HCT116 (cell line): ENCODE results near the gene USP31. TPM values are rescaled to one million over a fixed set of nuclear protein-coding genes. Genes with fewer than 3 reads are reported as not detected.

Experiments
- ATAC-seq: fragments of 200-7000 bp; cut with Tn5 transposase; 2 replicates; pipeline ENCODE4 v1.9.1; 2020; ENCODE audit warnings: mild to moderate bottlenecking, moderate library complexity
- BruUV-seq: library from RNA; stranded (reverse); fragments of 400-500 nt; replicated peaks from 2 replicates; lab custom pipeline; 2021; lab: Mats Ljungman, UMichigan
- CTCF ChIA-PET: fragments of 300-600 bp; sonication (Branson Sonifier 250); formaldehyde crosslinking; loops from one replicate; lab custom pipeline; 2021; ENCODE audit warnings: antibody characterized with exemption; lab: Charles Lee
- POLR2A ChIA-PET: fragments of 300-600, 350-600 bp; sonication (Branson Sonifier 250); formaldehyde crosslinking; loops from one replicate; lab custom pipeline; 2021; ENCODE audit warnings: antibody characterized with exemption; lab: Charles Lee
- RAD21 ChIA-PET, 2 experiments: fragments of 300-600 bp; sonication (Branson Sonifier 250); formaldehyde crosslinking; loops; one replicate each; lab custom pipeline; 2023; ENCODE audit warnings: low total read pairs in 2 of 2; ENCODE audit not compliant: uncharacterized antibody in 2 of 2, unreplicated experiment in 2 of 2, low non-redundant PET in 1 of 2; lab: Charles Lee
- DNase-seq: peaks from one replicate; pipeline ENCODE4 v3.0.0-alpha.2; 2010; ENCODE audit warnings: low read depth, low spot score
- H2AFZ ChIP-seq: fragments of 200-600 bp; shearing (Covaris generic), sonication (generic); 2 replicates; pipeline ENCODE4 v1.6.1; 2017; ENCODE audit warnings: low read depth, mixed run types, mixed read lengths, antibody characterized with exemption, low read length; ENCODE audit not compliant: poor library complexity, severe bottlenecking
- H3K27ac ChIP-seq: 2 replicates; pipeline ENCODE4 v1.5.1; 2012; ENCODE audit warnings: low read depth, low read length
- H3K27me3 ChIP-seq: fragments of 200-600 bp; sonication (generic); 2 replicates; pipeline ENCODE4 v1.6.1; 2016; ENCODE audit warnings: mixed run types, low read length, mixed read lengths; ENCODE audit not compliant: insufficient read depth
- H3K36me3 ChIP-seq, 2 experiments: fragments of 200-500 bp in 1 of 2; fragments of 200-600 bp in 1 of 2; sonication (Bioruptor generic) in 1 of 2; sonication (generic) in 1 of 2; 2 replicates each; pipeline versions ENCODE4 v1.5.1 to v1.6.1; 2014 to 2016; ENCODE audit warnings: low read length in 2 of 2, inconsistent platforms in 1 of 2, mixed read lengths in 1 of 2, mixed run types in 1 of 2; ENCODE audit not compliant: insufficient read depth in 2 of 2, control insufficient read depth in 1 of 2
- H3K4me1 ChIP-seq, 2 experiments: fragments of 200-600 bp in 1 of 2; sonication (generic) in 1 of 2; 2 replicates each; pipeline versions ENCODE4 v1.5.1 to v1.6.1; 2012 to 2017; ENCODE audit warnings: low read length in 2 of 2, inconsistent platforms in 1 of 2, mild to moderate bottlenecking in 1 of 2, mixed read lengths in 1 of 2, mixed run types in 1 of 2, moderate library complexity in 1 of 2; ENCODE audit not compliant: insufficient read depth in 2 of 2, control insufficient read depth in 1 of 2
- H3K4me2 ChIP-seq: fragments of 200-600 bp; sonication (generic); 2 replicates; pipeline ENCODE4 v1.6.1; 2017; ENCODE audit warnings: mixed run types, low read length, mixed read lengths
- H3K4me3 ChIP-seq, 2 experiments: fragments of 200-600 bp in 1 of 2; sonication (generic) in 1 of 2; replicated peaks in 1 of 2; 2 replicates each; pipeline ENCODE4 v1.5.1; 2011 to 2016; ENCODE audit warnings: low read length in 2 of 2, control low read depth in 1 of 2, low read depth in 1 of 2, mild to moderate bottlenecking in 1 of 2, mixed read lengths in 1 of 2, mixed run types in 1 of 2
- H3K79me2 ChIP-seq: fragments of 200-600 bp; sonication (generic); 2 replicates; pipeline ENCODE4 v1.6.1; 2017; ENCODE audit warnings: mild to moderate bottlenecking, mixed run types, low read length, moderate library complexity, mixed read lengths; ENCODE audit not compliant: insufficient read depth
- H3K9ac ChIP-seq: fragments of 200-600 bp; sonication (generic); 2 replicates; pipeline ENCODE4 v1.6.1; 2016; ENCODE audit warnings: low read length, mixed read lengths
- H3K9me2 ChIP-seq: fragments of 200-600 bp; sonication (generic), shearing (Covaris generic); 2 replicates; pipeline ENCODE4 v1.6.1; 2017; ENCODE audit warnings: mixed run types, mild to moderate bottlenecking, moderate library complexity; ENCODE audit not compliant: insufficient read depth
- H3K9me3 ChIP-seq, 2 experiments: fragments of 200-500 bp in 1 of 2; fragments of 200-600 bp in 1 of 2; sonication (Bioruptor generic) in 1 of 2; sonication (generic) in 1 of 2; 2 replicates each; pipeline ENCODE4 v1.6.1; 2014 to 2017; ENCODE audit warnings: low read length in 2 of 2, mixed read lengths in 2 of 2, inconsistent platforms in 1 of 2, low read depth in 1 of 2, mild to moderate bottlenecking in 1 of 2, mixed run types in 1 of 2, moderate library complexity in 1 of 2; ENCODE audit not compliant: control insufficient read depth in 1 of 2, insufficient read depth in 1 of 2
- H4K20me1 ChIP-seq: fragments of 200-600 bp; sonication (generic), shearing (Covaris generic); 2 replicates; pipeline ENCODE4 v1.6.1; 2017; ENCODE audit warnings: mixed run types, mild to moderate bottlenecking, moderate library complexity; ENCODE audit not compliant: insufficient read depth
- CBX3 ChIP-seq: IDR thresholded peaks from 2 replicates; pipeline ENCODE4 v1.6.1; 2012; ENCODE audit warnings: low read depth
- JUND ChIP-seq: IDR thresholded peaks from 2 replicates; pipeline ENCODE4 v1.6.1; 2012
- MAX ChIP-seq: IDR thresholded peaks from 2 replicates; pipeline ENCODE4 v1.6.1; 2012
- SIN3A ChIP-seq: IDR thresholded peaks from 2 replicates; pipeline ENCODE4 v1.6.1; 2012; ENCODE audit warnings: low read depth
- SRF ChIP-seq: IDR thresholded peaks from 2 replicates; pipeline ENCODE4 v1.6.1; 2012; ENCODE audit warnings: low read depth
- TCF7L2 ChIP-seq: IDR thresholded peaks from 2 replicates; pipeline ENCODE4 v1.7.0; 2011; ENCODE audit warnings: borderline replicate concordance, inconsistent platforms; ENCODE audit not compliant: insufficient read depth, insufficient read length; ENCODE audit errors: extremely low read depth
- ZBTB33 ChIP-seq: IDR thresholded peaks from 2 replicates; pipeline ENCODE4 v1.6.1; 2011; ENCODE audit warnings: mild to moderate bottlenecking, low read length, moderate library complexity; ENCODE audit not compliant: insufficient replicate concordance; ENCODE audit errors: extremely low read depth
- intact Hi-C: fragments of 100-400 bp; cut with micrococcal nuclease; formaldehyde crosslinking; loops from 2 replicates; pipeline ENCODE4 v1.10.0; 2022
- total RNA-seq: library from RNA; stranded (reverse); gene quantifications from one replicate; pipeline ENCODE4 v1.2.1, GENCODE V29; 2021; ENCODE audit not compliant: unreplicated experiment

USP31 gene
- total RNA-seq, 1 experiment from 2014 or later: 12.2 TPM

DNA sequence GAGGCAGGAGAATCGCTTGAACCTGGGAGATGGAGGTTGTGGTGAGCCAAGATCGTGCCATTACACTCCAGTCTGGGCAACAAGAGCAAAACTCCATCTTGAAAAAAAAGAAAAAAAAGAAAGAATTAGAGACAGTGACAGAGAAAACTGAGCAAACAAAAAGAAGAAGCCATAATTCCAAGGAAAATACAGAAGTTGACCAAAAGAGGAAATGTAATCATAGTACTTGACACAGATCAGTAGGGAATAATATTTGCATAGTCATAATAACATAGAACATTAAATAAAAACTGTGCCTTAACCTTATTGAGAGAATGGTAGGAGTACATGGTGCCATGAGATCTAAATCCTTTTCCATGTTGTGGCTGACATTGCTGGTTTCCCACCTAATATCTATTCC lies 14.7 kb upstream of the USP31 start (continued):
- TF ChIP-seq ZBTB33 (no peak), TCF7L2 (no peak), SIN3A (no peak), SRF (no peak)

DNA sequence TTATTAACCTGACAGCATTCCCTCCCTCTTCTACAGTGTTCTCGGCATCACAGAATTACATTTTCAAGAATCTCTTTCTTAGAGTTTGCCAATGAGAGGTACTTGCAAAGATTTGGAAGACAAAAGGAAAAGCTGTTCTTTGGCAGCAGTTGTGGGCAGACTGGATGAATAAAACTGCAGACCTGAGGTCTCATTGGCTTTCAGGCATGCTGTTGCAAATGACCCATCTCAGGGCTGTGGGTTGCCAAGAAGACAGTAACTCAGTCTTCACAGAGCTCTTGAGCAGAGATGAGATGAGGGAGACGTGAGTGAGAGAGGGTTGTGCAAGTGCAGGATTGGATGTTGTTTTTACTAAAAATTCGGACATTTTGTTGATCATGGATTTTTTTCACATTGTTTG lies 11.3 kb upstream of the USP31 start:
- no peaks in the 10 kb centered on the region for H4K20me1 ChIP-seq
- H3K4me2 ChIP-seq: no peak overlapping the region
- H3K9me3 ChIP-seq: no peaks in the 10 kb centered on the region
- no peak overlapping the region for H3K27ac ChIP-seq
- H3K9ac ChIP-seq: no peak overlapping the region
- no peaks in the 10 kb centered on the region for H3K79me2 ChIP-seq
- no peaks in the 10 kb centered on the region for H3K36me3 ChIP-seq
- POLR2A ChIA-PET: no interaction called here
- no TSS peak for BruUV-seq
- no peaks in the 10 kb centered on the region for H3K27me3 ChIP-seq
- H3K4me3 ChIP-seq: no peak overlapping the region
- no peaks in the 10 kb centered on the region for H3K9me2 ChIP-seq
- CTCF ChIA-PET: no interaction called here
- H2AFZ ChIP-seq: no peak overlapping the region
- no peak for DNase-seq
- intact Hi-C loops: no loop called here
- ATAC-seq: no peak
- RAD21 ChIA-PET: no interaction called here
- H3K4me1 ChIP-seq: no peaks in the 10 kb centered on the region
- TF ChIP-seq JUND (no peak), CBX3 (no peak), MAX (no peak), TCF7L2 (no peak)
